ENCODE measurements around the gene ITIH2.

GRCh38 chr10:7776777-7777176 is 73.7 kb downstream of the ITIH2 start:
- no peak for TF ChIP-seq POLR2A (IDR thresholded peaks at IDR 0.05; ENCODE audit: low read length)
- TF ChIP-seq GATA1 (IDR thresholded peaks at IDR 0.05; ENCODE audit: low read depth, low read length): no peak
